ENCODE measurements around the gene ADAMTS12. TPM values are rescaled to one million over a fixed set of nuclear protein-coding genes. Genes with fewer than 3 reads are reported as not detected.

Gene ADAMTS12
- total RNA-seq, 1 experiment from 2014 or later, result 6.2 TPM

DNA sequence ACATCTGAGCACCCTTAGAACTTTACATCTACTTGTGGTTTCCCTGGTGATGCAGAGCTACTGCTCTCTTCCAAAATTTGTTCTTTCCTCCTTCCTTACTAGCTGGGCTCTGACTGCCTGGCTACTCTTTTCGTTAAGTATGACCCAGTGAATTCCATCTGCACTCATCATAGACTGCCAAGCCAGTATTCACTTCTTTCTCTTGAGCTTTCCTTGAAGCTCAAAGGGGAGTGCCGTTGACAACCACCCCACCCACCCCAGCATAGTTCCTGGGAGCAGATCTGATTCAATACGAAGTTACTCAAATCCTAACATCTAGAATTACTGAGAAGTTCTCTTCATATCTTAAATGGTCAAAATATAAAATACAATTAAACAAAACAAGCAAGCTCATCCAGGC, 190.5 kb downstream of the ADAMTS12 start:
- H2BK5ac ChIP-seq (ENCODE audit: insufficient read length, low read length), result no peak overlapping the region
- H3K27ac ChIP-seq (ENCODE audit: insufficient read length, low read depth, low read length), result no peak overlapping the region
- H3K23me2 ChIP-seq (ENCODE audit: insufficient read length, low read depth, low read length, poor library complexity, severe bottlenecking), result no peaks in the 10 kb centered on the region
- no peak overlapping the region for H2BK20ac ChIP-seq (ENCODE audit: low read depth, low read length, poor library complexity, severe bottlenecking)
- H3T11ph ChIP-seq (ENCODE audit: low read length), result no peak overlapping the region
- no peak overlapping the region for H3K56ac ChIP-seq (ENCODE audit: insufficient read length, low read depth, low read length)
- Mint-ChIP-seq H3K4me1 (peaks cover 10 to 14% of the 10 kb centered on the region in 2 experiments), H3K27me3 (ENCODE audit: low read depth) (no peaks in the 10 kb centered on the region), H3K36me3 (ENCODE audit: insufficient read depth in 1 of 3, low read depth in 3 of 3) (peaks cover 0 to 3% (median 0%) of the 10 kb centered on the region in 3 experiments; a peak in 2 of 7 replicates), H3K27ac (peak overlapping the region in 1 of 3 experiments; percentile 3; a peak in 1 of 7 replicates), H3K9me3 (no peaks in the 10 kb centered on the region), H3K4me3 (no peak overlapping the region)
- no peak overlapping the region for H4K5ac ChIP-seq (ENCODE audit: insufficient read length, low read depth, low read length)
- no peak overlapping the region for H3K14ac ChIP-seq (ENCODE audit: insufficient read depth, low read length)
- H3K79me2 ChIP-seq (ENCODE audit: insufficient read depth, low read length), result no peaks in the 10 kb centered on the region
- no peak overlapping the region for H3K23ac ChIP-seq (ENCODE audit: insufficient read length, low read depth, low read length)
- H4K8ac ChIP-seq (replicated peaks; ENCODE audit: insufficient read length, low read depth, low read length), result no peak overlapping the region
- no peaks in the 10 kb centered on the region for H3K27me3 ChIP-seq (ENCODE audit: insufficient read depth, low read length)
- H4K20me1 ChIP-seq (ENCODE audit: control insufficient read depth, insufficient read depth, insufficient read length), result no peaks in the 10 kb centered on the region
- no peak overlapping the region for H2BK12ac ChIP-seq (ENCODE audit: insufficient read length, low read depth, low read length)
- H4K91ac ChIP-seq (ENCODE audit: insufficient read length, low read depth, low read length), result no peak overlapping the region
- H3K4ac ChIP-seq (ENCODE audit: low read depth, low read length), result no peak overlapping the region
- no peak for DNase-seq
- H3K9ac ChIP-seq (ENCODE audit: extremely low read depth, insufficient read length, low read length), result no peak overlapping the region
- WGBS (ENCODE audit: extremely low coverage, insufficient read length, low lambda C conversion rate), result no CpG with 5 or more reads among the region's 3 CpGs
- H2AK5ac ChIP-seq (ENCODE audit: insufficient read length, low read length), result no peak overlapping the region
- no peak overlapping the region for H3K18ac ChIP-seq (ENCODE audit: insufficient read length, low read depth, low read length)
- H3K4me2 ChIP-seq (ENCODE audit: insufficient read depth, insufficient read length, low read length), result no peak overlapping the region
- no peak overlapping the region for H2BK15ac ChIP-seq (ENCODE audit: low read depth, low read length)
- H2AFZ ChIP-seq (ENCODE audit: low read length), result no peak overlapping the region
- H2BK120ac ChIP-seq (ENCODE audit: low read depth, low read length, poor library complexity, severe bottlenecking), result no peak overlapping the region
- TF ChIP-seq, protein P1, sequence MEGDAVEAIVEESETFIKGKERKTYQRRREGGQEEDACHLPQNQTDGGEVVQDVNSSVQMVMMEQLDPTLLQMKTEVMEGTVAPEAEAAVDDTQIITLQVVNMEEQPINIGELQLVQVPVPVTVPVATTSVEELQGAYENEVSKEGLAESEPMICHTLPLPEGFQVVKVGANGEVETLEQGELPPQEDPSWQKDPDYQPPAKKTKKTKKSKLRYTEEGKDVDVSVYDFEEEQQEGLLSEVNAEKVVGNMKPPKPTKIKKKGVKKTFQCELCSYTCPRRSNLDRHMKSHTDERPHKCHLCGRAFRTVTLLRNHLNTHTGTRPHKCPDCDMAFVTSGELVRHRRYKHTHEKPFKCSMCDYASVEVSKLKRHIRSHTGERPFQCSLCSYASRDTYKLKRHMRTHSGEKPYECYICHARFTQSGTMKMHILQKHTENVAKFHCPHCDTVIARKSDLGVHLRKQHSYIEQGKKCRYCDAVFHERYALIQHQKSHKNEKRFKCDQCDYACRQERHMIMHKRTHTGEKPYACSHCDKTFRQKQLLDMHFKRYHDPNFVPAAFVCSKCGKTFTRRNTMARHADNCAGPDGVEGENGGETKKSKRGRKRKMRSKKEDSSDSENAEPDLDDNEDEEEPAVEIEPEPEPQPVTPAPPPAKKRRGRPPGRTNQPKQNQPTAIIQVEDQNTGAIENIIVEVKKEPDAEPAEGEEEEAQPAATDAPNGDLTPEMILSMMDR (conservative IDR thresholded peaks at IDR 0.05), result no peak
- no peaks in the 10 kb centered on the region for H3K79me1 ChIP-seq (ENCODE audit: insufficient read depth, low read depth, low read length, poor library complexity, severe bottlenecking)
- H3K4me1 ChIP-seq (ENCODE audit: insufficient read depth, low read length), result no peaks in the 10 kb centered on the region
- no peaks in the 10 kb centered on the region for H3K9me3 ChIP-seq (ENCODE audit: control insufficient read depth, low read depth, low read length)

Data from H9 (cell line).